ENCODE data around the gene CLIP2.

DNA sequence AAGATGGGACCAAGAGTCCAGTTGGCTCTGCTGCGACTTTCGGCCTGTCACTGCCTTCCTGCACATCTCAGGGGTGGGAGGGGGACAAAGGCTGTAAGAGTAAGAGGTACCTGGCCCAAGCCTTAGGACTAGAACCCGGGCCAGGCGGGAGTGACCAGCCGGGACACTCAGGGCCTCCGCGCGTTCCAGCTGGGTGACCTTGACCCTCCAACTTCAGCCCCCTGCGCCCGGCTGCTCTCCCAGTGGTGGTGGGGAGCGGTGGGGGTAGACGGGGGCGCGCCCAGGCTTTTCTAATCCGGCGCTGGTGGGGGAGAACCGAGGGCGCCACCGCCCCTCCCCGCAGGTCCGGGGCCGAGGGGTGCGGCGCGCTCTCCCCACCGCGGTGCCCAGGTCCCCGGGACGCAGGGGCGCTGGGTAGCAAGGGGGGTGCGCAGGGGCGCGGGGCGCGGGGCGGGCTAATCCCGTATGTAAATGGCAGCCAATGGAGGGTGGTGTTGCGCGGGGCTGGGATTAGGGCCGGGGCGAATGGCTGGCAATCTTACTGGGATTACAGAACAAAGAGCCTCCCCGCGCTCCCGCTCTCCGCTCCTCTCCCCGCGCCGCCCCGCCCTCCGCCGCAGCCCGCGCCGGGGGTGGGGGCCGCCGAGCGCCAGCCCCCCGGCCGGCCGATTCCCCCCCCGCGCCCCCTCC lies 164.3 kb downstream of the CLIP2 start, which contains the start of gene GTF2IRD1:
- no peak for TF ChIP-seq OSR1 (CRISPR knock-in tag; IDR thresholded peaks at IDR 0.05)
- no peak for TF ChIP-seq RARB (CRISPR knock-in tag; IDR thresholded peaks at IDR 0.05)
- no peak for TF ChIP-seq ZC3H10 (CRISPR knock-in tag; IDR thresholded peaks at IDR 0.05)
- TF ChIP-seq ESRRG (CRISPR knock-in tag; IDR thresholded peaks at IDR 0.05), result no peak

Measured in SK-N-SH treated with all-trans-retinoic acid at 6 μM for 48 hours (cell line).